CD14-positive monocyte (primary cell): ENCODE measurements around the gene STKLD1. TPM values are rescaled to one million over a fixed set of nuclear protein-coding genes. Genes with fewer than 3 reads are reported as not detected.
"Not testable (repeated sequence)": the region's sequence is repeated elsewhere in the genome, so short reads cannot be mapped to it uniquely, and the experiment has no call there.

Experiments used
- DNase-seq, 3 donors: peaks; one replicate each; pipeline ENCODE4 v3.0.0-alpha.2; 2011 to 2022
- H2AFZ ChIP-seq: 2 replicates; pipeline ENCODE4 v1.6.0; 2012; ENCODE audit warnings: mild to moderate bottlenecking, low read depth, low read length, inconsistent platforms; ENCODE audit not compliant: insufficient read depth, poor library complexity, severe bottlenecking
- H3K27ac ChIP-seq, 2 donors: 1 replicate in 1 of 2; 2 replicates in 1 of 2; pipeline ENCODE4 v1.5.1; 2012 to 2013; ENCODE audit warnings: low read length in 2 of 2, control low read depth in 1 of 2, inconsistent platforms in 1 of 2, low read depth in 1 of 2, mild to moderate bottlenecking in 1 of 2
- H3K27me3 ChIP-seq, 2 donors: one replicate each; pipeline versions ENCODE4 v1.6.0 to v1.6.1; 2011 to 2013; ENCODE audit warnings: low read length in 2 of 2; ENCODE audit not compliant: control insufficient read depth in 2 of 2, insufficient read depth in 2 of 2
- H3K36me3 ChIP-seq, 2 donors: replicated peaks in 1 of 2; 1 replicate in 1 of 2; 2 replicates in 1 of 2; pipeline versions ENCODE4 v1.5.1 to v1.6.1; 2012 to 2013; ENCODE audit warnings: low read length in 2 of 2, control low read depth in 1 of 2, inconsistent platforms in 1 of 2, mild to moderate bottlenecking in 1 of 2; ENCODE audit not compliant: insufficient read depth in 2 of 2, control insufficient read depth in 1 of 2
- H3K4me1 ChIP-seq, 2 donors: 1 replicate in 1 of 2; 2 replicates in 1 of 2; pipeline versions ENCODE4 v1.5.1 to v1.6.1; 2012 to 2013; ENCODE audit warnings: low read length in 2 of 2, control low read depth in 1 of 2, inconsistent platforms in 1 of 2, mild to moderate bottlenecking in 1 of 2, moderate library complexity in 1 of 2; ENCODE audit not compliant: insufficient read depth in 2 of 2, control insufficient read depth in 1 of 2
- H3K4me2 ChIP-seq: replicated peaks from 2 replicates; pipeline ENCODE3; 2012; ENCODE audit warnings: low read length, moderate library complexity, mild to moderate bottlenecking; ENCODE audit not compliant: poor library complexity, severe bottlenecking; ENCODE audit errors: extremely low read depth
- H3K4me3 ChIP-seq, 3 experiments: fragments of 200-600 bp in 1 of 3; sonication (generic) in 1 of 3; replicated peaks in 1 of 3; 1 replicate in 2 of 3; 2 replicates in 1 of 3; pipeline ENCODE4 v1.5.1; 2011 to 2013; ENCODE audit warnings: low read length in 3 of 3, mild to moderate bottlenecking in 3 of 3, control low read depth in 2 of 3, low read depth in 2 of 3, inconsistent platforms in 1 of 3, moderate library complexity in 1 of 3
- H3K79me2 ChIP-seq: 2 replicates; pipeline ENCODE4 v1.6.0; 2012; ENCODE audit warnings: mild to moderate bottlenecking, control low read depth, inconsistent platforms, low read length, moderate library complexity; ENCODE audit not compliant: insufficient read depth
- H3K9ac ChIP-seq: 2 replicates; pipeline ENCODE4 v1.6.0; 2017; ENCODE audit warnings: low read length, mild to moderate bottlenecking; ENCODE audit not compliant: insufficient read depth, poor library complexity, severe bottlenecking
- H3K9me3 ChIP-seq, 2 donors: replicated peaks in 1 of 2; 1 replicate in 1 of 2; 2 replicates in 1 of 2; pipeline versions ENCODE4 v1.5.1 to v1.6.1; 2012 to 2013; ENCODE audit warnings: low read length in 2 of 2, control low read depth in 1 of 2; ENCODE audit not compliant: control insufficient read depth in 1 of 2, insufficient read depth in 1 of 2
- H4K20me1 ChIP-seq: 2 replicates; pipeline ENCODE4 v1.6.0; 2012; ENCODE audit warnings: mild to moderate bottlenecking, low read length, control low read depth, moderate library complexity; ENCODE audit not compliant: insufficient read depth
- H3K27ac Mint-ChIP-seq, 7 donors: one replicate each; pipeline ENCODE4 v1.8.0; 2020; ENCODE audit warnings: mild to moderate bottlenecking in 7 of 7, mixed read lengths in 7 of 7, moderate library complexity in 6 of 7, inconsistent platforms in 2 of 7
- H3K27me3 Mint-ChIP-seq, 3 donors: one replicate each; pipeline ENCODE4 v1.8.0; 2021 to 2022; ENCODE audit warnings: low read depth in 3 of 3, mild to moderate bottlenecking in 3 of 3, mixed read lengths in 3 of 3, moderate library complexity in 3 of 3, inconsistent platforms in 1 of 3
- H3K36me3 Mint-ChIP-seq, 2 donors: one replicate each; pipeline ENCODE4 v1.8.0; 2020; ENCODE audit warnings: mixed read lengths in 2 of 2, inconsistent platforms in 1 of 2, mild to moderate bottlenecking in 1 of 2
- H3K4me1 Mint-ChIP-seq: one replicate; pipeline ENCODE4 v1.8.0; 2020; ENCODE audit warnings: mild to moderate bottlenecking, mixed read lengths
- H3K4me3 Mint-ChIP-seq, 2 donors: one replicate each; pipeline ENCODE4 v1.8.0; 2020; ENCODE audit warnings: mild to moderate bottlenecking in 2 of 2, mixed read lengths in 2 of 2, moderate library complexity in 1 of 2
- H3K9me3 Mint-ChIP-seq, 7 donors: one replicate each; pipeline ENCODE4 v1.8.0; 2020 to 2022; ENCODE audit warnings: mixed read lengths in 7 of 7, mild to moderate bottlenecking in 6 of 7, moderate library complexity in 6 of 7, inconsistent platforms in 2 of 7
- CTCF ChIP-seq: fragments of 200-600 bp; IDR thresholded peaks from one replicate; pipeline ENCODE4 v1.8.0; 2022; ENCODE audit warnings: antibody characterized with exemption, mild to moderate bottlenecking
- WGBS: methylation state at CpG from one replicate; pipeline ENCODE4 v1.1.5; 2013; ENCODE audit warnings: missing lambda C conversion rate; ENCODE audit not compliant: insufficient coverage; 5-methylcytosine and 5-hydroxymethylcytosine counted together
- intact Hi-C, 2 donors: fragments of 100-400 bp; cut with micrococcal nuclease; formaldehyde crosslinking; loops; one replicate each; pipeline versions ENCODE4 v1.15.0 to v1.15.1; 2023
- polyA minus RNA-seq: library from RNA; depleted of rRNA, polyadenylated mRNA; stranded (reverse); fragments of >200 nt; gene quantifications from 2 replicates; pipeline ENCODE4 v1.2.3, GENCODE V29; 2012
- polyA plus RNA-seq, 3 donors: library from polyadenylated mRNA; depleted of rRNA in 1 of 3; unstranded in 2 of 3; stranded (reverse) in 1 of 3; fragments of 300-500 nt in 2 of 3; fragments of >200 nt in 1 of 3; fragmentation: Illumina TruSeq in 2 of 3; gene quantifications; 1 replicate in 2 of 3; 2 replicates in 1 of 3; pipeline ENCODE4 v1.2.3, GENCODE V29; 2012 to 2021
- total RNA-seq, 12 experiments: library from RNA in 1 of 12; stranded (reverse) in 1 of 12; fragments of 120-200 nt in 1 of 12; gene quantifications; one replicate each; pipeline ENCODE4 v1.2.4 and lab custom pipeline; 2013 to 2026; ENCODE audit warnings: mixed read lengths in 6 of 12, inconsistent platforms in 1 of 12

The STKLD1 gene
- total RNA-seq (2013): 0.27 TPM
- polyA plus RNA-seq (under 1 TPM in 1 of 3 donors, not detected in 2; 0.27 TPM), polyA minus RNA-seq (not detected in 2 replicates), total RNA-seq (lab: John Stamatoyannopoulos, UW) (0.10 to 1.1 (median 0.25) reads per million in 11 experiments)

GRCh38 chr9:133375724-133376654 is at the start of gene STKLD1, which contains the start of gene SURF4:
Gene STKLD1, plus strand, starts transcription at chr9:133376366. Its CDS starts 108 bp downstream, at chr9:133376474.
Gene SURF4, minus strand, starts transcription at chr9:133376060. Its CDS starts 91 bp downstream, at chr9:133375969.
- peaks cover 8 to 16% of the 10 kb centered on the region in 2 donors for H3K36me3 ChIP-seq
- no peak for TF ChIP-seq CTCF
- no peaks in the 10 kb centered on the region for H3K27me3 ChIP-seq
- peaks cover 44% of the 10 kb centered on the region for H4K20me1 ChIP-seq
- H3K79me2 ChIP-seq: peaks cover 48% of the 10 kb centered on the region
- Mint-ChIP-seq H3K4me1 (peaks cover 54% of the 10 kb centered on the region), H3K27me3 (peaks cover 0 to 5% (median 3%) of the 10 kb centered on the region in 3 donors), H3K36me3 (peaks cover 10 to 22% of the 10 kb centered on the region in 2 donors), H3K27ac (peak within 1 kb of the TSS; percentile 89 to 96 (median 94)), H3K4me3 (peak within 1 kb of the TSS; percentile 94 to 97), H3K9me3 (no peaks in the 10 kb centered on the region)
- H3K4me1 ChIP-seq: peaks cover 21 to 56% of the 10 kb centered on the region in 2 donors
- peak; percentile 89 to 93 (median 90) for DNase-seq
- peak within 1 kb of the TSS; percentile 65 to 95 (median 86) for H3K4me3 ChIP-seq
- intact Hi-C loops: loop anchor here (1.0 to 10.0 kb wide), 4 partner anchors 19 to 341 kb away; partner anchors contain the start of genes GTF3C5 (in 1 of the 2), MED22 (in 1 of the 2), RPL7A (in 1 of the 2) and SURF1 (in 1 of the 2)
- WGBS: under 1% methylated on average over 120 of the region's 120 CpGs
- H3K9me3 ChIP-seq: no peaks in the 10 kb centered on the region
- peak within 1 kb of the TSS; percentile 96 for H3K9ac ChIP-seq
- peak within 1 kb of the TSS; percentile 85 for H3K4me2 ChIP-seq
- peak within 1 kb of the TSS; percentile 71 to 83 for H3K27ac ChIP-seq
- H2AFZ ChIP-seq: peak within 1 kb of the TSS; percentile 98

- H3K4me1 ChIP-seq, H3K27ac Mint-ChIP-seq, H3K27me3 Mint-ChIP-seq, H3K9ac ChIP-seq, H3K4me3 ChIP-seq, H3K27ac ChIP-seq, H3K4me2 ChIP-seq, H3K79me2 ChIP-seq, H3K4me3 Mint-ChIP-seq, intact Hi-C loops, H3K4me1 Mint-ChIP-seq, H3K27me3 ChIP-seq, DNase-seq, H2AFZ ChIP-seq, H3K9me3 Mint-ChIP-seq, H3K9me3 ChIP-seq: not testable (repeated sequence)
- H3K36me3 ChIP-seq: peaks cover 12 to 24% of the 10 kb centered on the region in 2 donors
- H3K36me3 Mint-ChIP-seq: peaks cover 18 to 25% of the 10 kb centered on the region in 2 donors
- whole genome bisulfite sequencing: 92% methylated on average over 4 of the region's 6 CpGs
- peaks cover 13% of the 10 kb centered on the region for H4K20me1 ChIP-seq
These were observed 49.1 kb upstream of the STKLD1 start for GRCh38 chr9:133327021-133327420.
